ENCODE measurements around the gene FOXN3.
A peak's percentile ranks its signal among the peaks of the same experiment; 100 is the strongest.

FOXN3 gene

DNA sequence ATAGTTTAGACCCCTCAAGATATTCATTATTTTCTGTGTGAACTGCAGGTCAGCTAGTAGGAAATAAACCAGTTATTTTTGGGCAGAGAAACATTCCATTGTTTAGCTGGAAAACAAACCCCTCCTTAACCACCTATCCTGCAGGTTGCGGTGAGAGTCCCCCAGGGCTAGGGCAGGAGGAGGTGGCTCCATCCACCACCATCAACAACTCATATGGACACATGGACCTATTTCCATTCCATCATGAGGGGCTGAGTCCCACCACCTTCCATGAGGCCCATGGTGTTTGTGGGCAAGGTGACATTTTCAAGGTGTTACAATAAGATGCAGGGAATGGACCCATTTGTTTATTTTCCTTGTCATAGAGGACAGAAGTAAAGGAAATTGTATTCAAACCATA, 160.1 kb downstream of the FOXN3 start:
- Histone ChIP-seq H3K4me1 (peaks cover 0 to 62% (median 24%) of the 10 kb centered on the region in 4 donors), H3K27ac (peak overlapping the region in 1 of 2 donors; percentile 64), H3K27me3 (no peaks in the 10 kb centered on the region), H3K4me3 (no peak overlapping the region), H3K36me3 (no peaks in the 10 kb centered on the region), H3K9me3 (no peaks in the 10 kb centered on the region)
- no peak for DNase-seq
- intact Hi-C loops (cut with DNase I; ENCODE audit: low total_unique reads) = no loop called here
- TF ChIP-seq, protein P1, sequence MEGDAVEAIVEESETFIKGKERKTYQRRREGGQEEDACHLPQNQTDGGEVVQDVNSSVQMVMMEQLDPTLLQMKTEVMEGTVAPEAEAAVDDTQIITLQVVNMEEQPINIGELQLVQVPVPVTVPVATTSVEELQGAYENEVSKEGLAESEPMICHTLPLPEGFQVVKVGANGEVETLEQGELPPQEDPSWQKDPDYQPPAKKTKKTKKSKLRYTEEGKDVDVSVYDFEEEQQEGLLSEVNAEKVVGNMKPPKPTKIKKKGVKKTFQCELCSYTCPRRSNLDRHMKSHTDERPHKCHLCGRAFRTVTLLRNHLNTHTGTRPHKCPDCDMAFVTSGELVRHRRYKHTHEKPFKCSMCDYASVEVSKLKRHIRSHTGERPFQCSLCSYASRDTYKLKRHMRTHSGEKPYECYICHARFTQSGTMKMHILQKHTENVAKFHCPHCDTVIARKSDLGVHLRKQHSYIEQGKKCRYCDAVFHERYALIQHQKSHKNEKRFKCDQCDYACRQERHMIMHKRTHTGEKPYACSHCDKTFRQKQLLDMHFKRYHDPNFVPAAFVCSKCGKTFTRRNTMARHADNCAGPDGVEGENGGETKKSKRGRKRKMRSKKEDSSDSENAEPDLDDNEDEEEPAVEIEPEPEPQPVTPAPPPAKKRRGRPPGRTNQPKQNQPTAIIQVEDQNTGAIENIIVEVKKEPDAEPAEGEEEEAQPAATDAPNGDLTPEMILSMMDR (IDR thresholded peaks at IDR 0.05) = no peak

DNA sequence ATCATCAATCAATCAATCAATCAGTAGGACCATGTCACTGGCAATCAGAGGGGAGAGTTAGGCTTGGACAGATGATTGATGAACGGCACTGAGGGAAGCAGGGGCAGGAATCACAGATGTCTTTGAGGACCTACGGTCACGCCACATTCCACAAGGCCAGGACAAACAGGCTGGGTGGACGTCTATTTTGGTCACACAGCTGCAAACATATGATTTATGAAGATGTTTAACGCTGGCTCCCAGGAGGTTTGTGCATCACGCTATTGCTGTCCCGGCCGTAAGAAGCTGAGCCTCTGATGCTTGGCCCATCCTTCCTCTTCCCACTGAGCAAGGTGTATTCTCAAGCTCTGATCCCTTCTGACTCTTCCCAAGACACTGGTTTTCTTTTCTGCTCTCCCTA, 160.8 kb downstream of the FOXN3 start:
- Histone ChIP-seq H3K4me1 (peaks cover 0 to 58% (median 24%) of the 10 kb centered on the region in 4 donors), H3K9me3 (no peaks in the 10 kb centered on the region), H3K36me3 (no peaks in the 10 kb centered on the region), H3K27me3 (no peaks in the 10 kb centered on the region), H3K27ac (peak overlapping the region; percentile 41 to 64), H3K4me3 (no peak overlapping the region)
- DNase-seq = no peak
- TF ChIP-seq, protein P1 (IDR thresholded peaks at IDR 0.05) = no peak
- intact Hi-C loops (cut with DNase I; ENCODE audit: low total_unique reads) = no loop called here

DNA sequence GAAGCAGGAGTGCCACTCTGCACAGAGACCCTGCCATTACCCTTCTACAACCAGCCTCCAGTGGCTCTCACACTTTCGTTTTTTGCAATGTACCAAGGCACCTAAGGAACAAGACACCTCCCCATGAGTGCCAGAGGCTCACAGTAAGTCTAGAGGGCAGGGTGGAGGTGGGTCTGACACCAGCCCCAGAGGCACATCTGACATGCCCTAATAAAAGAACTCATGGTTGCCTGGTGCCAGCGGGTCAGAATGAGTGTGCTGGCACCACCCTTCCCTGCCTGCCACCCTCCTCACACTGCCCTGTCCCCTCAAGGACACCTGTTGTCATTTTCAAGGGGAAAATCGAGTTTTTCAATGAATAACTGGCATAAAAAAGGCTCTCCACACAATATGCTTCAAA, 161.2 kb downstream of the FOXN3 start:
- Histone ChIP-seq H3K4me3 (no peak overlapping the region), H3K4me1 (peaks cover 0 to 61% (median 25%) of the 10 kb centered on the region in 4 donors), H3K27ac (peak overlapping the region; percentile 41 to 64), H3K36me3 (no peaks in the 10 kb centered on the region), H3K27me3 (no peaks in the 10 kb centered on the region), H3K9me3 (no peaks in the 10 kb centered on the region)
- intact Hi-C loops (cut with DNase I; ENCODE audit: low total_unique reads) = no loop called here
- TF ChIP-seq, protein P1 (IDR thresholded peaks at IDR 0.05) = no peak
- DNase-seq = no peak

DNA sequence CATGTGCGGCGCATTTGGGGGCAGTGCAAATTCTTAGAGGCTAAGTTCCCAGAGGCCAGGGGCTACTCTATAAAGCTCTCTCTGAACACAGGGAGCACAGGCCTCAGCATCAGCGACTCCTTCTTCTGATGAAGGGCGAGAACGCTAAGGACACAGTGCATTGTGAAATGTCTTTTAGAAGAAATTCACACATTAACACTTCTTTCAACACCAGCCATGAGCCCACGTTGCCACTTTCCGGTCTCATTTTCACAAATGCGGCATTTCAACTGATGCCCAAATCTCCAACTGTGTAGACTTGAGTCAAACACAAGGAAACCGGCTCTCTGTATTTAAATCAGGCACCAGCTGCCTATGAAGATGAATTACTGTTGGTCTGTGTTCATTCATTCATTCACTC, 162.0 kb downstream of the FOXN3 start:
- H3K4me1 ChIP-seq = peaks cover 0 to 64% (median 25%) of the 10 kb centered on the region in 4 donors

DNA sequence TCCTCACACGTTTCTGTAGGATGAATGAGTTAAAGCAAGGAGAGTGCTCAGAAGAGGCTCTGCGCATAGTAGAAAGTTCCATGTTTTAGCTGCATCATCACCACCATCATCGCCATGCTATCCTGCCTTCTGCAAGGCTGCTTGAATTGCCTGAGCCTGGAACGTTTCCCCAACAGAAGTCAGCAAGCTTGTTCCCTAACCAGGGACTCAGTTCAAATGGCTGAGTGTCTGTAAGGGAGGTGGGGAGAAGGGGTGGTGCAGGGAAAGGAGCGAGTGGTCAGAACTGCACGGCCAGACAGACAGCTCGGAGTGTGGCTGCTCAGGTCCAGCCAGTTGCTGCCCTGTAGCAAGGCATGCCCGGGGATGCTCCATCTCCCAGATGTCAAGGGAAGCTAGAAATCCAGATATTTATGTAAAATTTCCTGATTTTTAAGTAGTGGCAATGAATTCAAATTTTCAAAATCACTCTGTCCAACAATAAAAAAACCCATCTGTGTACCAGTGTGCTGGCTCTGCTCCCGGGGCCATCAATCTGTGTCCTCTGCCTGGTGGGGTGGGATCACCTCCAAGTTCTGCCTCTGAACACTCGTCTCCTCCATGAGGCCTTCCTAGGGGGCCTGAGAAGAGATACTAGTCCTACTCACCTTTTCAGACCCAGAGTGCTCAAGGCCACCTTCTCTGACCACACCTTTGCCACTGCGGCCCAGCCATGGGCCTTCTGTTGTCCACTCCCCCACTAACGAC, 162.7 kb downstream of the FOXN3 start:
- H3K9me3 ChIP-seq = no peaks in the 10 kb centered on the region
- no peak for DNase-seq
- peak overlapping the region; percentile 21 to 24 for H3K27ac ChIP-seq
- no peaks in the 10 kb centered on the region for H3K36me3 ChIP-seq
- no peaks in the 10 kb centered on the region for H3K27me3 ChIP-seq
- H3K4me1 ChIP-seq = peaks cover 0 to 63% (median 27%) of the 10 kb centered on the region in 4 donors
- TF ChIP-seq, protein P1 (IDR thresholded peaks at IDR 0.05) = no peak
- intact Hi-C loops (cut with DNase I; ENCODE audit: low total_unique reads) = no loop called here
- H3K4me3 ChIP-seq = no peak overlapping the region

More for the DNA sequence above, 162.0 kb downstream of the FOXN3 start:
- Histone ChIP-seq H3K4me3 (no peak overlapping the region), H3K36me3 (no peaks in the 10 kb centered on the region), H3K9me3 (no peaks in the 10 kb centered on the region), H3K27me3 (no peaks in the 10 kb centered on the region), H3K27ac (no peak overlapping the region)
- intact Hi-C loops (cut with DNase I; ENCODE audit: low total_unique reads) = no loop called here
- DNase-seq = no peak
- TF ChIP-seq, protein P1 (IDR thresholded peaks at IDR 0.05) = no peak
